H9 (cell line): ENCODE data around the gene CDCP2. TPM values are rescaled to one million over a fixed set of nuclear protein-coding genes. Genes with fewer than 3 reads are reported as not detected.

Source experiments
- DNase-seq: peaks from one replicate; pipeline ENCODE4 v3.0.0-alpha.2; 2017
- H2AFZ ChIP-seq: one replicate; pipeline ENCODE4 v1.6.1; 2013; ENCODE audit warnings: mild to moderate bottlenecking, low read length, control low read depth, moderate library complexity
- H2AK5ac ChIP-seq: 2 replicates; pipeline ENCODE4 v1.6.1; 2013; ENCODE audit warnings: low read length, control low read depth, mixed read lengths; ENCODE audit not compliant: insufficient read length
- H2BK120ac ChIP-seq: one replicate; pipeline ENCODE4 v1.6.1; 2013; ENCODE audit warnings: low read depth, mild to moderate bottlenecking, low read length, control low read depth, inconsistent platforms; ENCODE audit not compliant: poor library complexity, severe bottlenecking
- H2BK12ac ChIP-seq: 2 replicates; pipeline ENCODE4 v1.6.1; 2013; ENCODE audit warnings: low read length, control low read depth, mixed read lengths, low read depth; ENCODE audit not compliant: insufficient read length
- H2BK15ac ChIP-seq: 2 replicates; pipeline ENCODE4 v1.6.1; 2013; ENCODE audit warnings: low read depth, low read length, control low read depth
- H2BK20ac ChIP-seq: one replicate; pipeline ENCODE4 v1.6.1; 2013; ENCODE audit warnings: low read depth, mild to moderate bottlenecking, low read length, control low read depth, inconsistent platforms; ENCODE audit not compliant: poor library complexity, severe bottlenecking
- H2BK5ac ChIP-seq: 2 replicates; pipeline ENCODE4 v1.6.1; 2013; ENCODE audit warnings: low read length, control low read depth, mixed read lengths; ENCODE audit not compliant: insufficient read length
- H3K14ac ChIP-seq: 2 replicates; pipeline ENCODE4 v1.6.1; 2013; ENCODE audit warnings: low read length, control low read depth; ENCODE audit not compliant: insufficient read depth
- H3K18ac ChIP-seq: 2 replicates; pipeline ENCODE4 v1.6.1; 2013; ENCODE audit warnings: low read depth, mild to moderate bottlenecking, mixed read lengths, low read length, control low read depth; ENCODE audit not compliant: insufficient read length
- H3K23ac ChIP-seq: 2 replicates; pipeline ENCODE4 v1.6.1; 2013; ENCODE audit warnings: low read length, control low read depth, mixed read lengths, low read depth; ENCODE audit not compliant: insufficient read length
- H3K23me2 ChIP-seq: 2 replicates; pipeline ENCODE4 v1.6.1; 2013; ENCODE audit warnings: low read depth, mild to moderate bottlenecking, mixed read lengths, low read length, control low read depth; ENCODE audit not compliant: insufficient read length, poor library complexity, severe bottlenecking
- H3K27ac ChIP-seq: 2 replicates; pipeline ENCODE4 v1.5.1; 2013; ENCODE audit warnings: low read length, control low read depth, mixed read lengths, low read depth; ENCODE audit not compliant: insufficient read length
- H3K27me3 ChIP-seq: 2 replicates; pipeline ENCODE4 v1.6.1; 2013; ENCODE audit warnings: low read length, control low read depth, inconsistent platforms; ENCODE audit not compliant: insufficient read depth
- H3K4ac ChIP-seq: 2 replicates; pipeline ENCODE4 v1.6.1; 2013; ENCODE audit warnings: low read depth, mild to moderate bottlenecking, control low read depth, inconsistent platforms, low read length, moderate library complexity
- H3K4me1 ChIP-seq: 2 replicates; pipeline ENCODE4 v1.6.1; 2013; ENCODE audit warnings: low read length, control low read depth, inconsistent platforms; ENCODE audit not compliant: insufficient read depth
- H3K4me2 ChIP-seq: 2 replicates; pipeline ENCODE4 v1.6.1; 2013; ENCODE audit warnings: low read length, control low read depth, mixed read lengths; ENCODE audit not compliant: insufficient read length, insufficient read depth
- H3K56ac ChIP-seq: 2 replicates; pipeline ENCODE4 v1.6.1; 2013; ENCODE audit warnings: low read depth, mild to moderate bottlenecking, mixed read lengths, low read length, control low read depth; ENCODE audit not compliant: insufficient read length
- H3K79me1 ChIP-seq: 2 replicates; pipeline ENCODE4 v1.6.1; 2013; ENCODE audit warnings: low read depth, mild to moderate bottlenecking, moderate library complexity, low read length, control low read depth, inconsistent platforms; ENCODE audit not compliant: insufficient read depth, poor library complexity, severe bottlenecking
- H3K79me2 ChIP-seq: 2 replicates; pipeline ENCODE4 v1.6.1; 2013; ENCODE audit warnings: low read length, control low read depth, inconsistent platforms; ENCODE audit not compliant: insufficient read depth
- H3K9ac ChIP-seq: 2 replicates; pipeline ENCODE4 v1.6.1; 2013; ENCODE audit warnings: low read length, control low read depth, mixed read lengths; ENCODE audit not compliant: insufficient read length; ENCODE audit errors: extremely low read depth
- H3K9me3 ChIP-seq: one replicate; pipeline ENCODE4 v1.6.1; 2013; ENCODE audit warnings: low read depth, low read length, inconsistent platforms; ENCODE audit not compliant: control insufficient read depth
- H3T11ph ChIP-seq: one replicate; pipeline ENCODE4 v1.6.1; 2013; ENCODE audit warnings: mild to moderate bottlenecking, low read length, control low read depth, inconsistent platforms
- H4K20me1 ChIP-seq: one replicate; pipeline ENCODE4 v1.6.1; 2013; ENCODE audit not compliant: control insufficient read depth, insufficient read length, insufficient read depth
- H4K5ac ChIP-seq: 2 replicates; pipeline ENCODE4 v1.6.1; 2013; ENCODE audit warnings: low read depth, mild to moderate bottlenecking, mixed read lengths, low read length, control low read depth; ENCODE audit not compliant: insufficient read length
- H4K8ac ChIP-seq: replicated peaks from 2 replicates; pipeline ENCODE4 v1.6.1; 2013; ENCODE audit warnings: low read length, control low read depth, mixed read lengths, low read depth; ENCODE audit not compliant: insufficient read length
- H4K91ac ChIP-seq: 2 replicates; pipeline ENCODE4 v1.6.1; 2013; ENCODE audit warnings: low read depth, mild to moderate bottlenecking, moderate library complexity, mixed read lengths, low read length, control low read depth; ENCODE audit not compliant: insufficient read length
- H3K27ac Mint-ChIP-seq, 3 experiments: 2 replicates in 2 of 3; 3 replicates in 1 of 3; pipeline ENCODE4 v1.8.0; 2020 to 2021; ENCODE audit warnings: mixed read lengths in 3 of 3, mild to moderate bottlenecking in 1 of 3, moderate library complexity in 1 of 3
- H3K27me3 Mint-ChIP-seq: 2 replicates; pipeline ENCODE4 v1.8.0; 2021; ENCODE audit warnings: low read depth, mild to moderate bottlenecking, moderate library complexity, mixed read lengths
- H3K36me3 Mint-ChIP-seq, 3 experiments: 2 replicates in 2 of 3; 3 replicates in 1 of 3; pipeline ENCODE4 v1.8.0; 2020 to 2021; ENCODE audit warnings: low read depth in 3 of 3, mixed read lengths in 3 of 3; ENCODE audit not compliant: insufficient read depth in 1 of 3
- H3K4me1 Mint-ChIP-seq, 2 experiments: 2 replicates each; pipeline ENCODE4 v1.8.0; 2020; ENCODE audit warnings: mixed read lengths in 2 of 2
- H3K4me3 Mint-ChIP-seq, 2 experiments: 2 replicates in 1 of 2; 3 replicates in 1 of 2; pipeline ENCODE4 v1.8.0; 2020 to 2021; ENCODE audit warnings: mild to moderate bottlenecking in 2 of 2, mixed read lengths in 2 of 2, moderate library complexity in 1 of 2
- H3K9me3 Mint-ChIP-seq, 2 experiments: 2 replicates in 1 of 2; 3 replicates in 1 of 2; pipeline ENCODE4 v1.8.0; 2020; ENCODE audit warnings: mild to moderate bottlenecking in 2 of 2, mixed read lengths in 2 of 2, moderate library complexity in 1 of 2
- WGBS: extraction: QIAGEN DNeasy Blood & Tissue Kit; methylation state at CpG from one replicate; pipeline ENCODE4 v1.1.7; 2013; ENCODE audit warnings: missing lambda C conversion rate, low lambda C conversion rate, mixed read lengths; ENCODE audit not compliant: insufficient read length; ENCODE audit errors: extremely low coverage; 5-methylcytosine and 5-hydroxymethylcytosine counted together
- total RNA-seq: library from RNA; stranded (reverse); gene quantifications from 2 replicates; pipeline ENCODE4 v1.2.1, GENCODE V29; 2021
- TF ChIP-seq, protein P1 (sequence below): fragments of 200-600 bp; sonication (generic); conservative IDR thresholded peaks from 3 replicates; pipeline ENCODE4 v1.8.0; 2021; ENCODE audit warnings: antibody characterized with exemption, mild to moderate bottlenecking

Gene CDCP2
- total RNA-seq, 1 experiment from 2014 or later = not detected

DNA sequence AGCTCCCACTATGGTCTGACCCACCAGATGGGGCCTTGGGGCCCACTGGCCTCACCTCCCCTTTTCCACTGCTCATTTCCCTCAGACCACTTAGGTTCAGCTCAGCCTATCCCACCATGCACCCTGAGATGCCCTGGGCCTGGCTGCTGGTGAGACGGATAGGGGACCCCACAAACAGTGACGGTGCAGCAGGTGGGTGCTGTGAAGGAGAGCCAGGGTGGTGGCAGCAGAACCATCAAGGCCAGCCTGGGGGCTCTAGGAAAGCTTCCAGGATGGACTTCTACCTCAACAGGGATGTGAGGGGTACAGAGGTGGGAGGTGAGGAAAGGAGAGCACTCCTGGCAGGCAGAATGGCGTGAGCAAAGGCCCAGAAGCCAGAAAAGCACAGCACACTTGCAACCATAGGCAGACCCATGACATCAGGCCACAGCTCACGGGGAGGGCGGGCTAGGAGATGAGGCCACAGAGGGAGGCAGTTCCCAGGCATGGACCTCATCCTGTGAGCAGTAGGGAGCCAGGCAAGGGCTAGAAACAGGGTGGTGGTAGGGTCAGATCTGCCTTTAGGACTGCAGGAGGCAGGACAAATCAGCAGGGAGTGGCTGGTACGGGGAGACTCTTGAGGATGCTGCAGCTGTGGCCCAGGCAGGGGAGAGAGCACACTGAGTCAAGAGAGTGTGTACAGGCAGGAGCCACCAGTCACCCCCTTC is 24.0 kb upstream of the CDCP2 start:
- WGBS = no CpG with 5 or more reads among the region's 6 CpGs
- no peak overlapping the region for H2BK120ac ChIP-seq
- no peaks in the 10 kb centered on the region for H3K27me3 ChIP-seq
- no peak overlapping the region for H3K4ac ChIP-seq
- no peaks in the 10 kb centered on the region for H3K4me1 ChIP-seq
- no peak overlapping the region for H2BK12ac ChIP-seq
- no peak overlapping the region for H2BK15ac ChIP-seq
- no peak overlapping the region for H3K9ac ChIP-seq
- no peaks in the 10 kb centered on the region for H3K27me3 Mint-ChIP-seq
- H3T11ph ChIP-seq = no peak overlapping the region
- peaks cover under 1% of the 10 kb centered on the region in 2 experiments for H3K4me1 Mint-ChIP-seq
- no peak overlapping the region for H2AFZ ChIP-seq
- no peak overlapping the region for H3K56ac ChIP-seq
- no peaks in the 10 kb centered on the region for H4K20me1 ChIP-seq
- no peaks in the 10 kb centered on the region for H3K23me2 ChIP-seq
- H3K4me3 Mint-ChIP-seq = no peak overlapping the region
- no peak overlapping the region; the same call in 1 of the 2 replicates for H3K14ac ChIP-seq
- H3K4me2 ChIP-seq = no peak overlapping the region
- no peaks in the 10 kb centered on the region for H3K79me2 ChIP-seq
- no peak overlapping the region for H4K8ac ChIP-seq
- no peak for DNase-seq
- H3K36me3 Mint-ChIP-seq = peaks cover 0 to 2% (median 0%) of the 10 kb centered on the region in 3 experiments; a peak in 4 of 7 replicates
- H2AK5ac ChIP-seq = no peak overlapping the region
- no peaks in the 10 kb centered on the region for H3K9me3 Mint-ChIP-seq
- no peak overlapping the region for H3K18ac ChIP-seq
- H3K27ac Mint-ChIP-seq = peak overlapping the region in 2 of 3 experiments; percentile 68 to 88; a peak in 3 of 7 replicates
- no peaks in the 10 kb centered on the region for H3K9me3 ChIP-seq
- no peak overlapping the region for H2BK5ac ChIP-seq
- H3K23ac ChIP-seq = no peak overlapping the region
- H3K27ac ChIP-seq = no peak overlapping the region
- no peaks in the 10 kb centered on the region for H3K79me1 ChIP-seq
- no peak overlapping the region for H4K5ac ChIP-seq
- no peak overlapping the region for H2BK20ac ChIP-seq
- H4K91ac ChIP-seq = no peak overlapping the region
- TF ChIP-seq, protein P1, sequence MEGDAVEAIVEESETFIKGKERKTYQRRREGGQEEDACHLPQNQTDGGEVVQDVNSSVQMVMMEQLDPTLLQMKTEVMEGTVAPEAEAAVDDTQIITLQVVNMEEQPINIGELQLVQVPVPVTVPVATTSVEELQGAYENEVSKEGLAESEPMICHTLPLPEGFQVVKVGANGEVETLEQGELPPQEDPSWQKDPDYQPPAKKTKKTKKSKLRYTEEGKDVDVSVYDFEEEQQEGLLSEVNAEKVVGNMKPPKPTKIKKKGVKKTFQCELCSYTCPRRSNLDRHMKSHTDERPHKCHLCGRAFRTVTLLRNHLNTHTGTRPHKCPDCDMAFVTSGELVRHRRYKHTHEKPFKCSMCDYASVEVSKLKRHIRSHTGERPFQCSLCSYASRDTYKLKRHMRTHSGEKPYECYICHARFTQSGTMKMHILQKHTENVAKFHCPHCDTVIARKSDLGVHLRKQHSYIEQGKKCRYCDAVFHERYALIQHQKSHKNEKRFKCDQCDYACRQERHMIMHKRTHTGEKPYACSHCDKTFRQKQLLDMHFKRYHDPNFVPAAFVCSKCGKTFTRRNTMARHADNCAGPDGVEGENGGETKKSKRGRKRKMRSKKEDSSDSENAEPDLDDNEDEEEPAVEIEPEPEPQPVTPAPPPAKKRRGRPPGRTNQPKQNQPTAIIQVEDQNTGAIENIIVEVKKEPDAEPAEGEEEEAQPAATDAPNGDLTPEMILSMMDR = no peak
